HG02642 (cell line): ENCODE data around the gene PLCL2.

Experiments used
- ATAC-seq: cut with Tn5 transposase; IDR thresholded peaks from one replicate; pipeline ENCODE4 v1.9.1; 2021; ENCODE audit warnings: mild to moderate bottlenecking; ENCODE audit not compliant: unreplicated experiment, poor library complexity

PLCL2 gene

DNA sequence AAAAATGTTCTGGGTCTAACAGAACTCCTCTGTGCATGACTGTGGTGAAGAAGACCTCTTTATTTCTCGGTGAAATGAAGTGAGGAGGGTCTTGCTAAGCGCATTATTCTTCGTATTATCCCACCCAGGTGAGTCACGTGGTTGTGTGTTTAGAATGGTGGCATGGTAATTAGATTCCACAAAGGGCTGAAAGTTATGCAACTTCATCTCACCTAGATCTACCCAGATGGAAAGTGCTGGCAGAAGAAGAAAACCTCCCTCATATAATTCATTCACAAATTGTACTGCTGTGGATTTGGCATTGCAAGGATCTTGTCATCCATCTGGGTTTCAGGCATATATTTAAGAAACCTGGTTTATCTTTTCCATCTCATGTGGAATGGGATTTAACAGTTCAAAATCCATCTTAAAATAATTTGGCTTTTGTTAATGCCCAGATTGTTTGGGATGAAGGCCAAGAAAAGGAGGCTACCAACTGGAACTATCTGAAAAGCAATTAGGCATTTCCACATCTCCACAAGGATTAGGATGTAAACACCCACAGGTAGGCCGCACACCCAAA, 175.3 kb downstream of the PLCL2 start:
- no peak for ATAC-seq

DNA sequence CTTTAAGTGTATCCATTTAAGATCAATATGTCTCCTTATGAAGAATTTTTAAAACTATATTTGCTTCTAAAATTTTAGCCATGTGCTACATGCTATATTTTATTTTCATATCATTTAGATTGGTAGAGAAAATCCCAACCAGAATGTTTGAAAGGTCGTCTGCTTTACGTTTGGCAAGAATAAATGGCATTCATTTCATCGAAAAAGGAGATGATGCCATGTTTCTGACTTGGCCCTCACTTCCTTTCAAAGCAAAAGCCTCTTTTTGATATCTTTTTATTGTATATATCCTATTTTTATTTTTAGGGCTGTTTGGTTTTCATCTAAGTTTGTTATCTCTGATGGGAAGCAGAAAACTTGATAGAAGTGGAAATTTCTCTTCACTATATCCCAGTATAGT, 176.2 kb downstream of the PLCL2 start:
- no peak for ATAC-seq

DNA sequence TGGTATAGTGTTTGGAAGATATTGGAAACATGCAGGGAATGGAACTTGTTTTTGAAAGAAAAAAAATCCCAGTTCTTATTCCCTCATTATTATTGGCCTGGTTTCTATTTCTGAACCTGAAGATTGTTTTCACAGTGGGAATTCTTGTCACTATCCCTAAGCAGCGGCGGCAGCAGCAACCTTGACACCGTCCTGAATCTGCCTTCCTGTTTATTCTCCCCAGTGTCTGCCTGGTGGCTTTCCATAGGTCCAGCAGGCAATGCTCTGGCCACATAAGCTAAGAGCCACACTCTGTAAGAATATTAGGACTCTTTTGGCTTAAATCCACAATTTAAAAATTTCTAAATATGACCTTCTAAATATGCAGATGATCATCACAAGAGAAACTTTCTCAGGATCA, 178.0 kb downstream of the PLCL2 start:
- ATAC-seq: no peak

DNA sequence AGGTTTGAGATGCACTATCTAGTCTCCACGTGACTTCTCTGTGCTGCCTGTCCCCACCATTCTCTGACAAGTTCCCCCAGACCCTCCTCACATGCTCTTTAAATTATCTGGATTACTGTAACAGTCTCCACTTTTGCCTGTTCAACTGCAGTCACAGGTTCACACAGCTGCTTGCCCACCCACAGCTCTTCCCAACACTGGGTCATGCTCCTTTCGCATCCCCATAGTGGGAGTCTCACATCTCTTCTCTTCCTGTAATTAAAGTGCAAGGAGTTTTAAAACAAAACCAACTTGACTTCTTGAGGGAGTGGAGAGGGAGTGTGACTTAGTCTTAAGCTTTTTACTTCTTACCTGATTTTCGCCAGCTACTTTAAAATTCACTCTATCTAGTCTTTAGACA, 178.8 kb downstream of the PLCL2 start:
- no peak for ATAC-seq

GRCh38 chr3:17065315-17065714, 180.6 kb downstream of the PLCL2 start:
- no peak for ATAC-seq

GRCh38 chr3:17065881-17066280, 181.1 kb downstream of the PLCL2 start:
- no peak for ATAC-seq

- ATAC-seq: no peak
Measured at GRCh38 chr3:17069754-17070153, 185.0 kb downstream of the PLCL2 start.

DNA sequence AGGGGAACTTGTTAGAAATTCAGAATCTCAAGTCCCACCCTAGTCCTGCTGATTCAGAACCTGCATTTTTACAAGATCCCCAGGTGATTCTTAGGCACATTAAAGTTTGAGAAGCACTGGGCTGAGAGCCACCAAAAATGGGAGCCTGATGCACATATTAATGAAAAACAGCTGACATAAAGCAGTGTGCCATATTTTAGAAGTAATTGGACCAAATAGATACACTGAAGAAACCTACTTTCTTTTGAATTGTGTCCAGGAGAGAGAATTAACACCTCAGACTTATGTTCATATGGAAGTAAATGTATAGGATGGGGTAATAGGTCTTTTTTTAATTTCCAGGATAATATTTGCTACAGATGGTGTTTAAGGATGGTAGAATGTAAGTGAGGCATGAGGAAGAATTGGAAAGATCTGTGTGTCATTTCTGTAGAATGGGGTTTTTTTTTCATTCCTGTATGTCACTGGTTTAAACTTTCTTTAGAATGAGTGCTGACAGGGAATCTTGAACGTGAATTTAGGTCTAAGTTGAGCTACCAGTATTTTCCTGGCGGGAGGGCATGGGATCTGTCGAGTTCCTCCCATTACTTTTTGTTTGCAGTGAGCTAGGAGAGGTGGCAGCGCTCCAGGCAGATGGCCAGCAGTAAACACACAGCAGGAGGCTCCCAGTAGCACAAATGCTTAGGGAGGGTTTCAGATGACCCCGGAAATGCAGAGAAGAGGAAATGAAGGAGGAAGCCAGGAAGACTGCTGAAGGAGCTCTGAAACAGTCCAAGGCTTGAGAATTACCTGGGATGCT, 185.6 kb downstream of the PLCL2 start:
- ATAC-seq: no peak

GRCh38 chr3:17074559-17074958, 189.8 kb downstream of the PLCL2 start:
- ATAC-seq: no peak

DNA sequence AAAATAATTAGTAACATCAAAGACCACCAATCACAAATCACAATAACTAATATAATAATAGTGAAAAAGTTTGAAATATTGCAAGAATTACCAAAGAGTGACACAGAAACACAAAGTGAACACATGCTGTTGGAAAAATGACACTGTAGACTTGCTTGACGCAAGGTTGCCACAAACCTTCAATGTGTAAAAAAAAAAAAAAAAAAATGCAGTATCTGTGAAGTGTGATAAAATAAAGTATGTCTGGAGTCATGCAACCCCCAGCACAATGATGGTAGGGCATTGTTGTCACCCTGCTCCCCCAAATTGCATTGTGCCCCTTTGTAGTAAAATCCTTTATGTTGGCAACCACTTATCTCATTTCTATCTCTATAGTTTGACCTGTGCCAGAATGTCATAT, 190.6 kb downstream of the PLCL2 start:
- no peak for ATAC-seq

- no peak for ATAC-seq
Measured at GRCh38 chr3:17075907-17076306, 191.2 kb downstream of the PLCL2 start.

- no peak for ATAC-seq
Measured at GRCh38 chr3:17076940-17077605, 192.3 kb downstream of the PLCL2 start.

DNA sequence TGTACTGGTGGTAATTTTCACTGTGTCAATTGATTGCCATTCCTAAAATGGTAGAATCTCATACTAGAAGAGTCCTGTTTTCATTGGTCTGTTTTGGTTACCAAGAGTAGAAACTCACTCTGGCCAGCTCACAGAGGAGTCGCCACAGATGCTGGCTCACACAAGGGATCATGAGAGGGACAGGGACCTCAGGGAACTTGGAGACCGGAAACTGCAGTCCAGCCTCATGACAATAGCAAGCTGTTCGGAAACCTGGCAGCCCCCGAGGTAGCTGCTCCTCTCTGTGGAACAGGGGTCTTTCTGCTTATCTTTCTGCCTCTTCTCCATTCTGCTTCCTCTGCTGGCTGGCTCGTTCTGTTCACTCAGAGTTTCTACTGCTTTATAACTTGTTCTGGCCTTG, 192.9 kb downstream of the PLCL2 start:
- ATAC-seq: no peak

- ATAC-seq: no peak
Measured at GRCh38 chr3:17078926-17079465, 194.2 kb downstream of the PLCL2 start.

GRCh38 chr3:17079933-17080332, 195.2 kb downstream of the PLCL2 start:
- no peak for ATAC-seq

- ATAC-seq: no peak
Measured at GRCh38 chr3:17081520-17081919, 196.8 kb downstream of the PLCL2 start.

DNA sequence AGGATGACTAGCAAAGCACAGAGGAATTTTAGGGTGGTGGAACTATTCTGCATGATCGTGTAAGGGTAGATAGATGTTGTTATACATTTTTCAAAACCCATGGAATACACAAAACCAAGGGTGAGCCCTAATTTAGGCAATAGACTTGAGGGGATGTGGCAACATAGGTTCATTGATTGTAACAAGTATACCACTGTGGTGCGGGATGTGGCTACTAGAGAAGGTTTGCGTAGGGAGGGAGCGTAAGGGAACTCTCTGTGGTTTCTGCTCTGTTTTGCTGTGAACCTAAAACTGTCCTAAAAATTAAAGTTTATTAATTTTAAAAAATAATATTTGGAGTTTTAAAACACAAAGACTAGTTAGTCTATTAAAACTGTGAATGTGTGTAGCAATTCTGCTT, 202.8 kb downstream of the PLCL2 start:
- no peak for ATAC-seq

- no peak for ATAC-seq
Measured at GRCh38 chr3:17088017-17088416, 203.3 kb downstream of the PLCL2 start.

DNA sequence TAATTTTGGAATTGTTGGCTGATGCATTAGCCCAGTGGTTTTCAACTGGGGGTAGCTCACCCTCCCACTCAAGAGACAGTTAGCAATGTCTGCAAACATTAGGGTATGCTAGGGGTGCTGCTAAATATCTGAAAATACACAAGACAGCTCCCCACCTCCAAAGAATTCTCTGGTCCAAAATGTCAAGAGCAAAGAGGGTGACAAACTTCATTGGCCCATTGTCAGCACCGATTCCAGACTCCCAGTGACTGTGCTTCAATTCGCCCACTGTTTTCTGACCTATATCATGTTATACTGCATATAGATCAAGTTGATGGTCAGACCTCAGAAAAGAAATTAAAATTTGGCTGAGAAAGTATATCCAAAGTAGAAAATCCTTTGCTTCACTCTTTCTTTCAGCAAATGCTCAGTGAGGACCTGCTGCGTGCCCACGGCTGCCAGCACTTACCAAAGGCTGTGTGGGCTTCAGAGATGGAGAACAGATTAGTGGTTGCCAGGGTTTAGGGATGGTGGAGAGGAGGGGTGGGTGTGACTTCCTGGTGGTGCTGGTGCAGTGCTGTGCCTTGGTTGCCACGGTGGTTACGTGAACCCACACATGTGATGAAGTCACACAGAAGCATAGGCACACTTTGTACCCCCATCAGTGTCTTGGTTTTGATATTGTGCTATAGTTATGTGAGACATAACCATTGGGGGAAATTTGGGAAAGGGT, 204.0 kb downstream of the PLCL2 start:
- no peak for ATAC-seq

DNA sequence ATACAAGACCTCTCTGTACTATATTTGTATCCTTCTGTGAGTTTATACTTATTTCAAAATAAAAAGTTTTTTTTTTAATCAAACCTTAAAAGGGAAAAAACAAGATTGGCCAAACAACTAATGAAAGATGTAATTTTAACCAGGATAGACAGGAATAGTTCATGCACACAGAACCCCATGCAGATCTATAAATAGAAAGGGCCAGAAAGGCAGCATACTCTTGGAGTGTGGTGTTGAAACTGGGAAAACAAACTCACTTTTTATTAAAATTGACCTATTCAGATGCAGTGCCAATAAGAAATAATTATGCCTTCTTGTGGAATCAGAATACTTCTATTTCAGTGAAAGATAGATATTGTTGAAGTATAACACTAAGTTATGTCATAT, 204.6 kb downstream of the PLCL2 start:
- ATAC-seq: no peak
